Vagina (tissue), 2 donors: ENCODE results near the gene NAV2.

Experiments
- POLR2A ChIP-seq, 2 donors: fragments of 450-650 bp; IDR thresholded peaks; one replicate each; pipeline ENCODE4 v1.6.1; 2017; ENCODE audit warnings: antibody characterized with exemption in 2 of 2, mild to moderate bottlenecking in 2 of 2, moderate library complexity in 2 of 2
- TF ChIP-seq, protein P1 (sequence below), 3 experiments: fragments of 450-650 bp in 2 of 3; fragments of 200-600 bp in 1 of 3; sonication (generic) in 1 of 3; IDR thresholded peaks; one replicate each; pipeline ENCODE4 v1.5.1; 2017 to 2019; ENCODE audit warnings: antibody characterized with exemption in 3 of 3, mild to moderate bottlenecking in 2 of 3, moderate library complexity in 2 of 3

DNA sequence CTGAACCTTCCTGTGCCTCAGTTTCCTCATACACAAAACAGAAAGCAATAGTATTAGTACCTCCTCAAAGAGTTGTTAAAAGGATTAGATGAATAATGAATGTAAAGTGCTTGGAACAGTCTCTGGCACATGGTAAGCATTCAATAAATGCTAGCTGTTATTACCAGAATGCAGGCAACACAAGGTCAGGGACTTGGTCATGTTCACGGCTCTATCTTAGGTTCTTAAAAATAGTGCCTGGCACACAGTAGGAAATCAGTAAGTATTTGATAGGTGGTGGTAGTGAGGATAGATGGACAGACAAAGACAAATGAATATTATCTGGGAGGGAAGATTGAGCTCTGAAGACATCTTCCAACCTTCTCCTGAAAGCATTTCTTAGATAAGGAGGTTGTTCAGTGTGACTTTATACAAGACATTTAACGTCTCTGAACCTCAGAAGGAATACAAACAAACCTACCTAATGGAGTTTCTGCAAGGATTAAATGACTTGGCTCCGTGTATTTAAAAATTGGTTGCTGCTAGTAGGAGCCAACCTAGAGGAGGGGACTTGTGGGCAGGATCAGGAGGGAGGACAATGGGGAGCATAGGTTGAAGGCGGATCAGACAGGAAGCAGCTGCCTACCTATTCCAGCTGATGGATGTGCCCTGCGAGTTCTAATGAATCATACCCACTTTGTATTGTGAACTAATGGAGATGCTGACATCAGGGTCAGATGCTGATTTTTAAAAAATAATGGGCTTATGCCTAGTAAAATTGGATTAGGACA lies 353.6 kb downstream of the NAV2 start:
- TF ChIP-seq, protein P1, sequence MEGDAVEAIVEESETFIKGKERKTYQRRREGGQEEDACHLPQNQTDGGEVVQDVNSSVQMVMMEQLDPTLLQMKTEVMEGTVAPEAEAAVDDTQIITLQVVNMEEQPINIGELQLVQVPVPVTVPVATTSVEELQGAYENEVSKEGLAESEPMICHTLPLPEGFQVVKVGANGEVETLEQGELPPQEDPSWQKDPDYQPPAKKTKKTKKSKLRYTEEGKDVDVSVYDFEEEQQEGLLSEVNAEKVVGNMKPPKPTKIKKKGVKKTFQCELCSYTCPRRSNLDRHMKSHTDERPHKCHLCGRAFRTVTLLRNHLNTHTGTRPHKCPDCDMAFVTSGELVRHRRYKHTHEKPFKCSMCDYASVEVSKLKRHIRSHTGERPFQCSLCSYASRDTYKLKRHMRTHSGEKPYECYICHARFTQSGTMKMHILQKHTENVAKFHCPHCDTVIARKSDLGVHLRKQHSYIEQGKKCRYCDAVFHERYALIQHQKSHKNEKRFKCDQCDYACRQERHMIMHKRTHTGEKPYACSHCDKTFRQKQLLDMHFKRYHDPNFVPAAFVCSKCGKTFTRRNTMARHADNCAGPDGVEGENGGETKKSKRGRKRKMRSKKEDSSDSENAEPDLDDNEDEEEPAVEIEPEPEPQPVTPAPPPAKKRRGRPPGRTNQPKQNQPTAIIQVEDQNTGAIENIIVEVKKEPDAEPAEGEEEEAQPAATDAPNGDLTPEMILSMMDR (IDR thresholded peaks at IDR 0.05), result no peak
- no peak for TF ChIP-seq POLR2A (IDR thresholded peaks at IDR 0.05)
